ENCODE data around the gene SNX20. TPM values are rescaled to one million over a fixed set of nuclear protein-coding genes. Genes with fewer than 3 reads are reported as not detected.

The SNX20 gene
- total RNA-seq, 1 experiment from 2014 or later: not detected

DNA sequence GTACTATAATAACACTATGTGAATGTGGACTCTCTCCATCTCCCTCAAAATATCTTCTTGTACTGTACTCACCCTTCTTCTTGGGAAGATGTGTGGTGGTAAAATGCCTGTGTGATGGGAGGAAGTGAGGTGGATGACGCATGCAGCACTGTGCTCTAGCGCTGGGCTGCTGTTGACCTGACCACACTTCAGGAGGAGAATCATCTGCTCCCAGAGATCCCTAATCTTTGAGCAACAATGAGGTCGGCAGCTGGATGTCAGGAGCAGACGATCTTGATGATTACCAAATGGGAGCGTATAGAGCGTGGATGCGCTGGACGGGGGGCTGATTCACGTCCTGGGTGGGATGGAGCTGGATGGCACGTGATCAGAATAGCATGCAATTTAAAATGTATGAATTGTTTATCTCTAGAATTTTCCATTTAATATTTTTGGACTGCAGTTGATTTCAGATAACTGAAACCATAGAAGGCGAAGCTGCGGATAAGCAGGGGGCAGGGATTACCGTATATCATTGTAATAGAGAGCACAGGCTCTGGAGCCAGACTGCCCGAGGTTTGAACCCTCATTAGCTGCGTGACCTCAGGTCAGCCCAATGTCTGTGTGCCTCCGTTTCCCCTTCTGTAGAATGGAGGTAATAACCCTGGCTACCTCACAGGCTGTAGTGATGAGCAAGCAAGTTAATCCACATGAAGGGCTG lies 37.1 kb upstream of the SNX20 start:
- no peak overlapping the region for H3T11ph ChIP-seq (ENCODE audit: low read length)
- Mint-ChIP-seq H3K9me3 (no peaks in the 10 kb centered on the region), H3K36me3 (ENCODE audit: insufficient read depth in 1 of 3, low read depth in 3 of 3) (no peaks in the 10 kb centered on the region), H3K4me1 (peaks cover 12 to 18% of the 10 kb centered on the region in 2 experiments), H3K27ac (no peak overlapping the region), H3K4me3 (no peak overlapping the region), H3K27me3 (ENCODE audit: low read depth) (no peaks in the 10 kb centered on the region; the same call in 1 of the 2 replicates)
- H3K4me2 ChIP-seq (ENCODE audit: insufficient read depth, insufficient read length, low read length): no peak overlapping the region
- no peaks in the 10 kb centered on the region for H3K79me1 ChIP-seq (ENCODE audit: insufficient read depth, low read depth, low read length, poor library complexity, severe bottlenecking)
- H2BK12ac ChIP-seq (ENCODE audit: insufficient read length, low read depth, low read length): no peak overlapping the region
- H3K56ac ChIP-seq (ENCODE audit: insufficient read length, low read depth, low read length): no peak overlapping the region
- H4K8ac ChIP-seq (replicated peaks; ENCODE audit: insufficient read length, low read depth, low read length): no peak overlapping the region
- H2BK5ac ChIP-seq (ENCODE audit: insufficient read length, low read length): no peak overlapping the region
- no peak overlapping the region for H3K14ac ChIP-seq (ENCODE audit: insufficient read depth, low read length)
- no peak overlapping the region for H3K27ac ChIP-seq (ENCODE audit: insufficient read length, low read depth, low read length)
- H3K9me3 ChIP-seq (ENCODE audit: control insufficient read depth, low read depth, low read length): no peaks in the 10 kb centered on the region
- H2BK20ac ChIP-seq (ENCODE audit: low read depth, low read length, poor library complexity, severe bottlenecking): no peak overlapping the region
- no peak overlapping the region for H2BK15ac ChIP-seq (ENCODE audit: low read depth, low read length)
- no peaks in the 10 kb centered on the region for H3K23me2 ChIP-seq (ENCODE audit: insufficient read length, low read depth, low read length, poor library complexity, severe bottlenecking)
- H2AK5ac ChIP-seq (ENCODE audit: insufficient read length, low read length): no peak overlapping the region
- DNase-seq: no peak
- no peak overlapping the region for H2AFZ ChIP-seq (ENCODE audit: low read length)
- no peaks in the 10 kb centered on the region for H3K27me3 ChIP-seq (ENCODE audit: insufficient read depth, low read length)
- no peak overlapping the region for H3K9ac ChIP-seq (ENCODE audit: extremely low read depth, insufficient read length, low read length)
- no peak overlapping the region for H4K91ac ChIP-seq (ENCODE audit: insufficient read length, low read depth, low read length)
- TF ChIP-seq, protein P1, sequence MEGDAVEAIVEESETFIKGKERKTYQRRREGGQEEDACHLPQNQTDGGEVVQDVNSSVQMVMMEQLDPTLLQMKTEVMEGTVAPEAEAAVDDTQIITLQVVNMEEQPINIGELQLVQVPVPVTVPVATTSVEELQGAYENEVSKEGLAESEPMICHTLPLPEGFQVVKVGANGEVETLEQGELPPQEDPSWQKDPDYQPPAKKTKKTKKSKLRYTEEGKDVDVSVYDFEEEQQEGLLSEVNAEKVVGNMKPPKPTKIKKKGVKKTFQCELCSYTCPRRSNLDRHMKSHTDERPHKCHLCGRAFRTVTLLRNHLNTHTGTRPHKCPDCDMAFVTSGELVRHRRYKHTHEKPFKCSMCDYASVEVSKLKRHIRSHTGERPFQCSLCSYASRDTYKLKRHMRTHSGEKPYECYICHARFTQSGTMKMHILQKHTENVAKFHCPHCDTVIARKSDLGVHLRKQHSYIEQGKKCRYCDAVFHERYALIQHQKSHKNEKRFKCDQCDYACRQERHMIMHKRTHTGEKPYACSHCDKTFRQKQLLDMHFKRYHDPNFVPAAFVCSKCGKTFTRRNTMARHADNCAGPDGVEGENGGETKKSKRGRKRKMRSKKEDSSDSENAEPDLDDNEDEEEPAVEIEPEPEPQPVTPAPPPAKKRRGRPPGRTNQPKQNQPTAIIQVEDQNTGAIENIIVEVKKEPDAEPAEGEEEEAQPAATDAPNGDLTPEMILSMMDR (conservative IDR thresholded peaks at IDR 0.05): no peak
- no CpG with 5 or more reads among the region's 16 CpGs for WGBS (ENCODE audit: extremely low coverage, insufficient read length, low lambda C conversion rate)
- no peak overlapping the region for H3K4ac ChIP-seq (ENCODE audit: low read depth, low read length)
- H3K18ac ChIP-seq (ENCODE audit: insufficient read length, low read depth, low read length): no peak overlapping the region
- no peak overlapping the region for H4K5ac ChIP-seq (ENCODE audit: insufficient read length, low read depth, low read length)
- H3K4me1 ChIP-seq (ENCODE audit: insufficient read depth, low read length): no peaks in the 10 kb centered on the region; the same call in 1 of the 2 replicates
- H3K23ac ChIP-seq (ENCODE audit: insufficient read length, low read depth, low read length): no peak overlapping the region
- H4K20me1 ChIP-seq (ENCODE audit: control insufficient read depth, insufficient read depth, insufficient read length): no peaks in the 10 kb centered on the region
- no peak overlapping the region for H2BK120ac ChIP-seq (ENCODE audit: low read depth, low read length, poor library complexity, severe bottlenecking)
- no peaks in the 10 kb centered on the region for H3K79me2 ChIP-seq (ENCODE audit: insufficient read depth, low read length)

All from H9 (cell line).